CD14-positive monocyte (primary cell): ENCODE results near the gene PPIL4. TPM values are rescaled to one million over a fixed set of nuclear protein-coding genes. Genes with fewer than 3 reads are reported as not detected.

Experiments
- DNase-seq, 3 donors: peaks; one replicate each; pipeline ENCODE4 v3.0.0-alpha.2; 2011 to 2022
- H2AFZ ChIP-seq: 2 replicates; pipeline ENCODE4 v1.6.0; 2012; ENCODE audit warnings: mild to moderate bottlenecking, low read depth, low read length, inconsistent platforms; ENCODE audit not compliant: insufficient read depth, poor library complexity, severe bottlenecking
- H3K27ac ChIP-seq, 2 donors: 1 replicate in 1 of 2; 2 replicates in 1 of 2; pipeline ENCODE4 v1.5.1; 2012 to 2013; ENCODE audit warnings: low read length in 2 of 2, control low read depth in 1 of 2, inconsistent platforms in 1 of 2, low read depth in 1 of 2, mild to moderate bottlenecking in 1 of 2
- H3K27me3 ChIP-seq, 2 donors: one replicate each; pipeline versions ENCODE4 v1.6.0 to v1.6.1; 2011 to 2013; ENCODE audit warnings: low read length in 2 of 2; ENCODE audit not compliant: control insufficient read depth in 2 of 2, insufficient read depth in 2 of 2
- H3K36me3 ChIP-seq, 2 donors: replicated peaks in 1 of 2; 1 replicate in 1 of 2; 2 replicates in 1 of 2; pipeline versions ENCODE4 v1.5.1 to v1.6.1; 2012 to 2013; ENCODE audit warnings: low read length in 2 of 2, control low read depth in 1 of 2, inconsistent platforms in 1 of 2, mild to moderate bottlenecking in 1 of 2; ENCODE audit not compliant: insufficient read depth in 2 of 2, control insufficient read depth in 1 of 2
- H3K4me1 ChIP-seq, 2 donors: 1 replicate in 1 of 2; 2 replicates in 1 of 2; pipeline versions ENCODE4 v1.5.1 to v1.6.1; 2012 to 2013; ENCODE audit warnings: low read length in 2 of 2, control low read depth in 1 of 2, inconsistent platforms in 1 of 2, mild to moderate bottlenecking in 1 of 2, moderate library complexity in 1 of 2; ENCODE audit not compliant: insufficient read depth in 2 of 2, control insufficient read depth in 1 of 2
- H3K4me2 ChIP-seq: replicated peaks from 2 replicates; pipeline ENCODE3; 2012; ENCODE audit warnings: low read length, moderate library complexity, mild to moderate bottlenecking; ENCODE audit not compliant: poor library complexity, severe bottlenecking; ENCODE audit errors: extremely low read depth
- H3K4me3 ChIP-seq, 3 experiments: fragments of 200-600 bp in 1 of 3; sonication (generic) in 1 of 3; replicated peaks in 1 of 3; 1 replicate in 2 of 3; 2 replicates in 1 of 3; pipeline ENCODE4 v1.5.1; 2011 to 2013; ENCODE audit warnings: low read length in 3 of 3, mild to moderate bottlenecking in 3 of 3, control low read depth in 2 of 3, low read depth in 2 of 3, inconsistent platforms in 1 of 3, moderate library complexity in 1 of 3
- H3K79me2 ChIP-seq: 2 replicates; pipeline ENCODE4 v1.6.0; 2012; ENCODE audit warnings: mild to moderate bottlenecking, control low read depth, inconsistent platforms, low read length, moderate library complexity; ENCODE audit not compliant: insufficient read depth
- H3K9ac ChIP-seq: 2 replicates; pipeline ENCODE4 v1.6.0; 2017; ENCODE audit warnings: low read length, mild to moderate bottlenecking; ENCODE audit not compliant: insufficient read depth, poor library complexity, severe bottlenecking
- H3K9me3 ChIP-seq, 2 donors: replicated peaks in 1 of 2; 1 replicate in 1 of 2; 2 replicates in 1 of 2; pipeline versions ENCODE4 v1.5.1 to v1.6.1; 2012 to 2013; ENCODE audit warnings: low read length in 2 of 2, control low read depth in 1 of 2; ENCODE audit not compliant: control insufficient read depth in 1 of 2, insufficient read depth in 1 of 2
- H4K20me1 ChIP-seq: 2 replicates; pipeline ENCODE4 v1.6.0; 2012; ENCODE audit warnings: mild to moderate bottlenecking, low read length, control low read depth, moderate library complexity; ENCODE audit not compliant: insufficient read depth
- H3K27ac Mint-ChIP-seq, 7 donors: one replicate each; pipeline ENCODE4 v1.8.0; 2020; ENCODE audit warnings: mild to moderate bottlenecking in 7 of 7, mixed read lengths in 7 of 7, moderate library complexity in 6 of 7, inconsistent platforms in 2 of 7
- H3K27me3 Mint-ChIP-seq, 3 donors: one replicate each; pipeline ENCODE4 v1.8.0; 2021 to 2022; ENCODE audit warnings: low read depth in 3 of 3, mild to moderate bottlenecking in 3 of 3, mixed read lengths in 3 of 3, moderate library complexity in 3 of 3, inconsistent platforms in 1 of 3
- H3K36me3 Mint-ChIP-seq, 2 donors: one replicate each; pipeline ENCODE4 v1.8.0; 2020; ENCODE audit warnings: mixed read lengths in 2 of 2, inconsistent platforms in 1 of 2, mild to moderate bottlenecking in 1 of 2
- H3K4me1 Mint-ChIP-seq: one replicate; pipeline ENCODE4 v1.8.0; 2020; ENCODE audit warnings: mild to moderate bottlenecking, mixed read lengths
- H3K4me3 Mint-ChIP-seq, 2 donors: one replicate each; pipeline ENCODE4 v1.8.0; 2020; ENCODE audit warnings: mild to moderate bottlenecking in 2 of 2, mixed read lengths in 2 of 2, moderate library complexity in 1 of 2
- H3K9me3 Mint-ChIP-seq, 7 donors: one replicate each; pipeline ENCODE4 v1.8.0; 2020 to 2022; ENCODE audit warnings: mixed read lengths in 7 of 7, mild to moderate bottlenecking in 6 of 7, moderate library complexity in 6 of 7, inconsistent platforms in 2 of 7
- CTCF ChIP-seq: fragments of 200-600 bp; IDR thresholded peaks from one replicate; pipeline ENCODE4 v1.8.0; 2022; ENCODE audit warnings: antibody characterized with exemption, mild to moderate bottlenecking
- WGBS: methylation state at CpG from one replicate; pipeline ENCODE4 v1.1.5; 2013; ENCODE audit warnings: missing lambda C conversion rate; ENCODE audit not compliant: insufficient coverage; 5-methylcytosine and 5-hydroxymethylcytosine counted together
- intact Hi-C, 2 donors: fragments of 100-400 bp; cut with micrococcal nuclease; formaldehyde crosslinking; loops; one replicate each; pipeline versions ENCODE4 v1.15.0 to v1.15.1; 2023
- polyA minus RNA-seq: library from RNA; depleted of rRNA, polyadenylated mRNA; stranded (reverse); fragments of >200 nt; gene quantifications from 2 replicates; pipeline ENCODE4 v1.2.3, GENCODE V29; 2012
- polyA plus RNA-seq, 3 donors: library from polyadenylated mRNA; depleted of rRNA in 1 of 3; unstranded in 2 of 3; stranded (reverse) in 1 of 3; fragments of 300-500 nt in 2 of 3; fragments of >200 nt in 1 of 3; fragmentation: Illumina TruSeq in 2 of 3; gene quantifications; 1 replicate in 2 of 3; 2 replicates in 1 of 3; pipeline ENCODE4 v1.2.3, GENCODE V29; 2012 to 2021
- total RNA-seq, 12 experiments: library from RNA in 1 of 12; stranded (reverse) in 1 of 12; fragments of 120-200 nt in 1 of 12; gene quantifications; one replicate each; pipeline ENCODE4 v1.2.4 and lab custom pipeline; 2013 to 2026; ENCODE audit warnings: mixed read lengths in 6 of 12, inconsistent platforms in 1 of 12

PPIL4 gene
- total RNA-seq (2013) = 29.7 TPM
- polyA plus RNA-seq (1 to 10 TPM; 3.5 to 9.2 (median 4.4) TPM), polyA minus RNA-seq (5.3 and 8.0 TPM in 2 replicates), total RNA-seq (lab: John Stamatoyannopoulos, UW) (27.8 to 76.7 (median 55.7) reads per million in 11 experiments)

- peak; percentile 78 for TF ChIP-seq CTCF
- Histone ChIP-seq H3K27me3 (peaks cover 0 to 3% of the 10 kb centered on the region in 2 donors), H2AFZ (peak within 1 kb of the TSS; percentile 92), H3K9me3 (no peaks in the 10 kb centered on the region), H3K9ac (peak within 1 kb of the TSS; percentile 98), H3K4me3 (peak within 1 kb of the TSS; percentile 63 to 85 (median 85)), H3K36me3 (peaks cover 1 to 2% of the 10 kb centered on the region in 2 donors), H3K4me1 (peaks cover 18 to 21% of the 10 kb centered on the region in 2 donors), H3K79me2 (peaks cover 47% of the 10 kb centered on the region), H4K20me1 (peaks cover 23% of the 10 kb centered on the region), H3K4me2 (peak within 1 kb of the TSS; percentile 75), H3K27ac (peak within 1 kb of the TSS; percentile 87 to 97)
- Mint-ChIP-seq H3K4me3 (peak within 1 kb of the TSS; percentile 97 to 99), H3K4me1 (peaks cover 25% of the 10 kb centered on the region), H3K36me3 (peaks cover 6 to 9% of the 10 kb centered on the region in 2 donors), H3K27ac (peak within 1 kb of the TSS; percentile 99 to 100 (median 100)), H3K9me3 (peaks cover 0 to 2% (median 0%) of the 10 kb centered on the region in 7 donors), H3K27me3 (peaks cover 0 to 12% (median 3%) of the 10 kb centered on the region in 3 donors)
- DNase-seq = peak; percentile 94 to 98 (median 96)
- intact Hi-C loops = loop anchor here in 1 of 2 donors (10.0 kb wide), 1 partner anchor 389 kb away; no protein-coding TSS in a partner anchor
- under 1% methylated on average over 71 of the region's 71 CpGs for WGBS
These were observed at the start of gene PPIL4 for GRCh38 chr6:149545754-149546471. TSS of gene PPIL4 (minus strand) at chr6:149546043. CDS start at chr6:149546005, 38 bp downstream.

GRCh38 chr6:149593408-149593807 is 47.6 kb upstream of the PPIL4 start:
- H4K20me1 ChIP-seq = no peaks in the 10 kb centered on the region
- no peaks in the 10 kb centered on the region for H3K9me3 Mint-ChIP-seq
- no peak overlapping the region for H3K4me2 ChIP-seq
- peaks cover 67 to 88% of the 10 kb centered on the region in 2 donors for H3K36me3 ChIP-seq
- DNase-seq = no peak
- H3K4me1 ChIP-seq = no peaks in the 10 kb centered on the region
- no peak overlapping the region for H3K9ac ChIP-seq
- no peak overlapping the region for H2AFZ ChIP-seq
- no peaks in the 10 kb centered on the region for H3K27me3 ChIP-seq
- no peak overlapping the region for H3K4me3 ChIP-seq
- H3K27me3 Mint-ChIP-seq = no peaks in the 10 kb centered on the region
- intact Hi-C loops = no loop called here
- no peaks in the 10 kb centered on the region for H3K4me1 Mint-ChIP-seq
- no peak overlapping the region for H3K4me3 Mint-ChIP-seq
- H3K9me3 ChIP-seq = no peaks in the 10 kb centered on the region
- H3K27ac Mint-ChIP-seq = no peak overlapping the region
- no CpG with 5 or more reads among the region's 1 CpG for WGBS
- TF ChIP-seq CTCF = no peak
- no peaks in the 10 kb centered on the region for H3K79me2 ChIP-seq
- H3K36me3 Mint-ChIP-seq = peaks cover 53 to 72% of the 10 kb centered on the region in 2 donors
- H3K27ac ChIP-seq = no peak overlapping the region
